ENCODE measurements around the gene CARD11.

DNA sequence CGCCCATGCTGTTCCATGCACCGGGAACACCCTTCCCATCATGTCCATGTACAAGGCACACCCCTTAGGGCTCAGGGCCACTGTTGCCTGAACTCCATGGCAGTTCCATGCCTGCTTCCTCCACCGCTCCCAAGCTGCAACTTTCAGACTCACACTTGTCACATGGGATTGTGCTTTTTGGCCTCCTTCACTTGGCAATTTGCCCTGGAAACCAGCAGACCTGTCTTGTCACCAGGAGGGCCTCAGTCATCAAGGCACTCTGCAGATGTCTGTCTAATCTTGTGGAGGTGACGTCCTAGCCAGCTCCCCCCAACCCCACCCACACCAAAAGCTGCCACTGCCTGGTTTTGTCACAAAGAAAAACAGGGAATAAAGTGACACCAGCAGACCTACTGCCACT, 47.5 kb downstream of the CARD11 start:
- TF ChIP-seq POLR2A (IDR thresholded peaks at IDR 0.05): no peak
- TF ChIP-seq, protein P1, sequence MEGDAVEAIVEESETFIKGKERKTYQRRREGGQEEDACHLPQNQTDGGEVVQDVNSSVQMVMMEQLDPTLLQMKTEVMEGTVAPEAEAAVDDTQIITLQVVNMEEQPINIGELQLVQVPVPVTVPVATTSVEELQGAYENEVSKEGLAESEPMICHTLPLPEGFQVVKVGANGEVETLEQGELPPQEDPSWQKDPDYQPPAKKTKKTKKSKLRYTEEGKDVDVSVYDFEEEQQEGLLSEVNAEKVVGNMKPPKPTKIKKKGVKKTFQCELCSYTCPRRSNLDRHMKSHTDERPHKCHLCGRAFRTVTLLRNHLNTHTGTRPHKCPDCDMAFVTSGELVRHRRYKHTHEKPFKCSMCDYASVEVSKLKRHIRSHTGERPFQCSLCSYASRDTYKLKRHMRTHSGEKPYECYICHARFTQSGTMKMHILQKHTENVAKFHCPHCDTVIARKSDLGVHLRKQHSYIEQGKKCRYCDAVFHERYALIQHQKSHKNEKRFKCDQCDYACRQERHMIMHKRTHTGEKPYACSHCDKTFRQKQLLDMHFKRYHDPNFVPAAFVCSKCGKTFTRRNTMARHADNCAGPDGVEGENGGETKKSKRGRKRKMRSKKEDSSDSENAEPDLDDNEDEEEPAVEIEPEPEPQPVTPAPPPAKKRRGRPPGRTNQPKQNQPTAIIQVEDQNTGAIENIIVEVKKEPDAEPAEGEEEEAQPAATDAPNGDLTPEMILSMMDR (IDR thresholded peaks at IDR 0.05): no peak
